GM19395 (cell line): ENCODE results near the gene CTDSP2.
"Not testable (repeated sequence)": the region's sequence is repeated elsewhere in the genome, so short reads cannot be mapped to it uniquely, and the experiment has no call there.

ENCODE experiments used
- ATAC-seq: cut with Tn5 transposase; IDR thresholded peaks from one replicate; pipeline ENCODE4 v1.9.1; 2021; ENCODE audit warnings: mild to moderate bottlenecking, moderate library complexity; ENCODE audit not compliant: unreplicated experiment

CTDSP2 gene

GRCh38 chr12:57853864-57854556, 7.5 kb upstream of the CTDSP2 start:
- ATAC-seq: no peak

- no peak for ATAC-seq
These were observed 6.3 kb upstream of the CTDSP2 start for GRCh38 chr12:57852620-57853500.

GRCh38 chr12:57852200-57852599, 5.7 kb upstream of the CTDSP2 start:
- ATAC-seq: no peak

GRCh38 chr12:57851552-57851951, 5.0 kb upstream of the CTDSP2 start:
- no peak for ATAC-seq

GRCh38 chr12:57850854-57851430, 4.4 kb upstream of the CTDSP2 start:
- ATAC-seq: no peak

- ATAC-seq: not testable (repeated sequence)
These were observed 2.9 kb upstream of the CTDSP2 start for GRCh38 chr12:57849447-57849846.

GRCh38 chr12:57849035-57849434, 2.5 kb upstream of the CTDSP2 start:
- ATAC-seq: no peak

GRCh38 chr12:57848208-57848607, 1.7 kb upstream of the CTDSP2 start:
- no peak for ATAC-seq

- ATAC-seq: peak; percentile 23
These were observed 298 bp downstream of the CTDSP2 start for GRCh38 chr12:57846285-57846576.

- ATAC-seq: peak; percentile 39
These were observed 848 bp downstream of the CTDSP2 start for GRCh38 chr12:57845478-57846284.

GRCh38 chr12:57844709-57845477, 1.6 kb downstream of the CTDSP2 start:
- peak; percentile 24 for ATAC-seq

GRCh38 chr12:57842342-57843294, 3.9 kb downstream of the CTDSP2 start:
- ATAC-seq: no peak

GRCh38 chr12:57841445-57841844, 5.1 kb downstream of the CTDSP2 start:
- no peak for ATAC-seq

- ATAC-seq: no peak
These were observed 5.8 kb downstream of the CTDSP2 start for GRCh38 chr12:57840726-57841125.

- no peak for ATAC-seq
These were observed 6.5 kb downstream of the CTDSP2 start for GRCh38 chr12:57839996-57840395.

GRCh38 chr12:57838594-57839302, 7.8 kb downstream of the CTDSP2 start:
- peak; percentile 33 for ATAC-seq

GRCh38 chr12:57837864-57838562, 8.5 kb downstream of the CTDSP2 start:
- no peak for ATAC-seq
